Activated CD4-positive, alpha-beta T cell treated with anti-CD3 and anti-CD28 coated beads, Interleukin-2, amount 50 U/mL, for 24 hours (primary cell): Measurements from ENCODE around the gene ZFAND4.
"Not testable (repeated sequence)": the region's sequence is repeated elsewhere in the genome, so short reads cannot be mapped to it uniquely, and the experiment has no call there.

ENCODE experiments used
- DNase-seq, 2 donors: peaks; one replicate each; pipeline ENCODE4 v3.0.0-alpha.2; 2020; ENCODE audit warnings: low read depth in 1 of 2, low spot score in 1 of 2

Gene ZFAND4

DNA sequence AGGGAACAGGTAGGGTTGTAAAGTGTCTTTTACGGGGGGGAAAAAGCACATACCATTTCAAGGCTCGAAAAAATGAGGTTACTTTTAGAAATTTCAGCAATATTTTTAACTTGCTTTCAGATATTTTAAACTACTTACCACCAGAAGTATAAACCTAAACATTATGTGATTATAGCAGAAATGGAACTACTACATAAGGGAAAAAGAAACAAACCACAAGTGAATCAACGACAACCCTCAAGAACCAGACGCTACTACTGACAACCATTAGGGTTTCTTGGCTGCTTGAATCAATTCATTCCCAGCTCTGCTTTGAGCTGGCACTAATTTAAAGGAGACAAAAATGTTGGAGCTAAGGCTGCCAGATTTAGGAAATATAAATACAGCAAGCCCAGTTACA is 80.1 kb downstream of the ZFAND4 start:
- DNase-seq: no peak

DNA sequence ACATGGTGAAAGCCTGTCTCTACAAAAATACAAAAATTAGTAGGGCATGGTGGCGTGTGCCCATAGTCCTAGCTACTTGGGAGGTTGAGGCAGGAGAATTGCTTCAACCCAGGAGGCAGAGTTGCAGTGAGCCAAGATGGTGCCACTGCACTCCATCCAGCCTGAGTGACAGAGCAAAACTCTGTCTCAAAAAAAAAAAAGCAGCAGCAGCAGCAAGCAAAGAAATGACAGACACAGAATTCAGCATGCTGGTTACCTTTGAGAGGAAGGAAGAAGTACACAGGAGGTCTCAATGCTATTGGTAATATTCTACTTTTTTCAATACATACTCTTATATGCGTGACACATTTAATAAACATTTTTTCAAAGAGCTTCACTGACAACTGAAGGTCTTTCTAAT is 81.3 kb downstream of the ZFAND4 start:
- DNase-seq: no peak

DNA sequence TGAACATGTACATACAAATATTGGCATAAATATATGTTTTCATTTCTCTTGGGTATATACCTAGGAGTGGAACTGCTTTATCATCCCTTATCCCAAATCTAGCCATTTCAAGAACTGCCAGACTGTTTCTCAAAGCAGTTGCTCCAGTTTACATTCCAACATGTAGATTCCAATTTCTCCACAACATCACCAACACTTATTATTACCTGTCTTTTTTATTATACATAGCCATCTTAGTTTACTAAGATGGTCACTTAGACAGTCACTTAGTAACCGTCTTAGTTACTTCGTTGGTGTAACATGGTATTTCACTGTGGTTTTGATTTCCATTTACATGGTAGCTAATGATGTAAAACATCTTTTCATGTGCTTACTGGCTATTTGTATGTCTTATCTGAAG is 82.7 kb downstream of the ZFAND4 start:
- no peak for DNase-seq

DNA sequence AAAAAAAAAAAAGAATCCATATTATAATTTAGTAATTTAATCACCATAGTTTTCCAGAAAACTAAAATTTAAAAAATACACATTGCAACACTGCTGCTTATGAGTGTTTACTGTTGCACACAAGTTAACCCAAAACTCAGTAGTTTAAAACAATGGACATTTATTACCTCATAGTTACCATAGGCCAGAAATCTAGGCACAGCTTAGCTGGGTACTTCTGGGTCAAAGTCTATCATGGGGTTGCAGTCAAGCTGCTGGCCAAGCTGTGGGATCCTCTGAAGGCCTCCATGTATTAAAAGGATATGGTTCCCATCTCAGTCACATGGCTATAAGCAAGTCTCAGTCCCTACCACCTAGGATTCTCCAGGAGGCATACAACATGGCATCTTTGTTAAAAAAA is 83.6 kb downstream of the ZFAND4 start:
- no peak for DNase-seq

DNA sequence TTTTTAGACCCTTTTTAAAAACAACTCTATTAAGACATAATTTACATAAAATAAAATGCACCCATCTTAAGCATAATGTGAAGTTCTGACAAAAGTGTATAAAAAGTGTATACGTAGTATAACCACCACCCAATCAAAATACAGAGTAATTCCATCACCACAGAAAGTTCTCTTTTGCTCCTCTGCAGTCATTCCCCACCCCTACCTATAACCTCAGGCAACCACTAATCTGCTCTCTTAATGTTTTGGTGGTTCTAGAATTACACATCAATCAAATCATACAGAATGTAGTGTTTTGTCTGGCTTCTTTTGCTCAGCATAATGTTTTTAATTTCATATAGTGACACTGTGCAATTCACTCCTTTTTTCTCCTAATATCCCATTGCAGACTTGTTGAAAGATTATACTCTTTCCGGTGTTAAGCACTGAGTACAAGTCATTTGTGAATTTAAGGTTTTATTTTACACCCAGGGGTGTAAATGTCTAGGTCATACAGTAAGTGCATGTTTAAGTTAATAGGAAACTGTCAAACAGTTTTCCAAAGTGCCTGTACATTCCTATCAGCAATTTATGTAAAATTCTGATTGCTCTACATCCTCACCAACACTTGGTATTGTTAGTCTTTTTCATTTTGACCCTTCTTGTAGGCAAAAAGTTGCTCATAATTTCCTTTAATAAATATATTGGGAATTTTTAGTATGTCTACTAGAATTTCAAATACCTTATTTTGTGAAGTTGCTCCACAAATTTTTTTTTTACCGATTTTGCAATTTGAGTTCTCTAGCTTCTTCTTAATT is 86.3 kb downstream of the ZFAND4 start:
- DNase-seq: no peak

DNA sequence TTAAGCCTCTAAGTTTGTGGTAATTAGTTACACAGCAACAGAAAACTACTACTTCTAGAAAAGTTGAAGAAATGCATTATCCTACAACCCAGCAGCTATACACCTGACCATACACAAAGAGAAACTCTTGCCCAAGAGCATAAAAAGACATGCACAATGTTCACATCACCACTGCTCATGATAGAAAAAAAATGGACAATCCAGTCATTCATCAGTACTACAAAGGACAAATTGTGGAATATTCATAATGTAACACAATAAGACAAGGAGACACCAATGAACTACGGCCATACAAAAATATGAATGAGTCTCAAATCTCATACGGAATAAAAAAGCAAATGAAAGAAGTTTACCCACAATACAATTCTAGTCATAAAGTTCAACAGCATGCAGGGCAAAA is 87.4 kb downstream of the ZFAND4 start:
- DNase-seq: no peak

DNA sequence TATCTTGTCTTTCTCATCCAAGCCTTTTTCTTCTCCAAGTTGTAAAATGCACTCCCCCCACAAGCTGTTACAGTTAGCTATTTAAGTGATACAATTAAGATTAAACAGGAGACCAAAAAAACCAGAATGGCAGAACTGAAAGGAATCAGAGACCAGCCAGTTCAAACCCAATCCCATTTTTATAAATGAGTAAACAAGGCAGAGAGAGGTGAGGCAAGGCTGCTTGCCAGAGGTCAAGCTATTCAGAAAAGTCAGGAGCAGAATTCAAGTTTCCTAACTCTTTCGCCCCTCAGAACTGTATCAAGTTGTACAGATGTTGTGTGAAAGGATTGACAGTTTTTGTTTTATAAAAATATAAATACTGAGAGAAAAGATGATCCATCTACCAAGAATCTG is 90.2 kb downstream of the ZFAND4 start:
- no peak for DNase-seq

DNA sequence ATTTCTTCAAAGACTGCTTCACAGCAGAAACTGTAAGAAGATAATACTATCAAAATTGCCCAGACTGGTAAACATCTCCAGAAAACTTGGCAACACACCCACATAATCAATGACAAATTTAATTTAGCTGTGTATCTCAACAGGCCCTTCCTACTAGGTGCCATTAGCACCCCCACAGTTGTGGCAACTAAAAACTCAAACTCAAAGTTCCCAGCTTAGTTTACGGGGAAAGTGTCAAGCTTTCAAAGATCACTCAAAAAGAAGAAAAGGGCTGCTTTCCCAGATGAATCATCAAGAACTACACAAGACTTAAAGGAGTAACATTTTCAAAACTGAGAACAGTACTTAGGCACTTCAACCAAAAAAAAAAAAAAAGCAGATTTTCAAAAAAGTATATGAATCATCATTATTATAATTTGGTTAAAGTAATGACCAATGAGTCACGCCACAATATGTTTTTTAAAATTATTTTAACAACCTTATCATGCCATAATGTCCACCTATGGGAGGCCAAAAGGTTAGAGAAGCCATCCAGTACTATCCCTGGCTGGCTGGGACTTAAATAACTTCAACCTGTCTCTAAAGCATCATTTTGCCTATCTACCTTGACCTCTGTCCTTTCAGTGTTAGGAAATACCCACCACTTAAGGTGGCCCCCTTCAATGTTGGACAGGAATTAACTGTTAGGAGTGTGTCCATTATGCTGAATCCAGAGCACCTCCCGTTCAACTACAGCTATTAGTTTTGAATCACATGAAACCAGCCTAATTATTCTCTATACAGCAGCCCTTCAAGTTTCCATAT is 90.8 kb downstream of the ZFAND4 start:
- DNase-seq: no peak

DNA sequence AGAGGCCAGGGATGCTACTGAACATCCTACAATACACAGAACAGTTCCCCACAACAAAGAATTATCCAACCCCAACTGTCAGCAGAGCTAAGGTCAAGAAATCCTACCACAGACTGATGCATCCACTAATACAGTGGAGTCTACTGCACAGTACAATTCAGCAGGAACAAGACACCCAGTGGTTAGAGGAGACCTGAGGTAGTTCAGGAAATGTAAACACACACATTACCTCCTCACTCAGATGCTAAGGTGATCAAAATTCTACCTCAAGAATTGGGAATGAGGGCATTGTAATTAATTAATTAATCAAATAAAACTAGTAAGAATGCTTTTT is 91.4 kb downstream of the ZFAND4 start:
- DNase-seq: no peak

DNA sequence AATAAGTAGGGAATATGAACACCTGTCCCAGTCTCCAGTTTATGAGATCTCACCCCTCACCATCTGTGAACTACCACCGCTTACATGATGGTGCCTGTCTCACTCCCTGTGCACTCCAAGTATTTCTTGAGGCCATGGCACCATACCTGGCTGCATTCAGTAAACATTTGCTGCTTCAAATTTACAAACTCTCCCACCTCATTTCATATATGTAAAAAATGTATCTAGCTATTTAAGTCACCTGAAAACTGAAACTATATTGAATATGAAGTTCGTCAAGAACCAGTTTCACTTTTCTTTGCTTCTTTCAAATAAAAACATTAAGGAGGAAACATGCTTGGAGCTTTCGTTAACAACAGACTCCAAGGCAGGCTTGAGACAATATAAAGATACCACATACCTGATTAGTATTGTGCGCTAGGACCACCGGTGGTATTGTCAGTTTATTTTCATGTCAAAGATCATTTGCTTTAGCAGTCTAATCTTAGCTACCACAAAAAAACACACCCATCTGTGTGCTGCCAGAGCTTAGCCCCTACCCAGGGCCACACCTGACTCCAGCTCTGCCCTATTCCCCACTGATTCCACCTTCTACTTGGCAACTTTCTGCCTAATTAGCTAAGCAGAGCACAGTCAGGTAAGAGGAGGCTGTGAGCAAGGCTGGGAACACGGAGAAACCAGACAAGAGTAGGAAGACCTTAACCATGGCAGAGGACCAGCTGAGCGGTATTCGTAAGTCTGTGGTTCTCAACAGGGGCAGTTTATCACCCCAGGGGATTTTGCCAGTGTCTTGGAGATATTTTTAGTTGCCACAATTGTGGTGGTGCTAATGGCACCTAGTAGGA is 92.0 kb downstream of the ZFAND4 start:
- DNase-seq: no peak

DNA sequence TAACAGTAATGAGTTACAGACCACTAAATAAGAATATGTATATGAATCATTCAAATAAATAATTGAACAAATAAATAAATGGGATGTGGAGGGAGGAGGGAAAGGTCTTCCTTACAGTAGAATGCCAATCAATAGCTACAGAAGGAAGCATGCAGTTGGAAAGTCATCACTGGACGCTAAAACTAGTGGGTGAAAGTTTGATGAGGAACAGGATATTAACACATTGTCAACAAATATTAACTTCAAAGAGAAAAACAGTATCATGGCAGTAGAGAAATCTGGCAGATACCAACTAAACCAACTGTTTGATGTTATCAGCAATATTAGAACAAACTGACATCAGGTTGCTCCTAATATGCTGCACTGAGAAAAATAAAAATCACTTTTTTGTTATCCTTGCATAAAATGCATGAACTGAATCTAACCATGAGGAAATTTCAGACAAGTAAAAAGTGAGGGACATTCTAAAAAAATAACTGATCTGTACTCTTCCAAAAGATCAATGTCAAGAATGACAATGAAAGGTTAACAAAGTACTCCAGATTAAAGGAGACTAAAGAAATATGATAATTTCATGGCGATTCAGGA is 94.1 kb downstream of the ZFAND4 start:
- DNase-seq: no peak

DNA sequence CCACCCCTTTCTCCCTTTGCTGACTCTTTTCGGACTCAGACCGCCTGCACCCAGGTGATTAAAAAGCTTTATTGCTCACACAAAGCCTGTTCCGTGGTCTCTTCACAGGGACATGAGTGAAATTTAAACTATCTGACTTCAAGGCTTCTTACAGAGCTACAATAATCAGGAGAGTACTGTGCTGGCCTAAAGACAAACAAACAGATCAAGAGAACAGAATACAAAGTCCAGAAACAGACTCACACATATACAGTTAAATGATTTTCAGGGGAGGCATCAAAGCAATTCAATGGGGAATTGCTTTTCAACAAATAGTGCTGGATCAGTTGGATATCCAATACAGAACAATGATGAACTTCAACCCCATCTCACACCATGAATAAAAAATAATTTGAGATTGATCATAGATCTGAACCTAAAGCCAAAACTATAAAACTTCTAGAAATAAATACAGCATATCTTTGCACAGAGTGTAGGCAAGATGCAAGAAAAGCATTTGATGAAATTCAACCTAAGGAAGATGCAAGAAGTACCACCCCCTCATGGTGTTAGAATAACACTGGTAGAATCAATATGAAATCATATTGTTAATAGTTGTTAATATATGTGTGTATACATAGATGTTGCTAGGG is 96.5 kb downstream of the ZFAND4 start:
- DNase-seq: no peak

DNA sequence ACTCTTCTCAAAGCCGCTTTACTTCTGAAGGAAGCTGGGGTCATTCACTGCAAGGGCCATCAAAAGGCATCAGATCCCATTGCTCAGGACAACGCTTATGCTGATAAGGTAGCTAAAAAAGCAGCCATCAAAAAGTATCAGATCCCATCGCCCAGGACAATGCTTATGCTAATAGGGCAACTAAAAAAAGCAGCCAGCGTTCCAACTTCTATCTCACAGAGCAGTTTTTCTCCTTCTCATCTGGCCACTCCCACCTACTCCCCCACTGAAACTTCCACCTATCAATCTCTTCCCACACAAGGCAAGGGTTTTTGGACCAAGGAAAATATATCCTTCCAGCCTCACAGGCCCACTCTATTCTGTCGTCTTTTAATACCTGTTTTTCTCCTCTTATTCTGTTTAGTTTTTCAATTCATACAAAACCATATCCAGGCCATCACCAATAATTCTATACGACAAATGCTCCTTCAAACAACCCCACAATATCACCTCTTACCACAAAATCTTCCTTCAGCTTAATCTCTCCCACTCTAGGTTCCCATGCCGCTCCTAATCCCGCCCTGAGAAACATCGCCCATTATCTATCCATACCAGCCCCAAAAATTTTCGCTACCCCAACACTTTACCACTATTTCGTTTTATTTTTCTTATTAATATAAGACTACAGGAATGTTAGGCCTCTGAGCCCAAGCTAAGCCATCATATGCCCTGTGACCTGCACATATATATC is 97.4 kb downstream of the ZFAND4 start:
- not testable (repeated sequence) for DNase-seq

DNA sequence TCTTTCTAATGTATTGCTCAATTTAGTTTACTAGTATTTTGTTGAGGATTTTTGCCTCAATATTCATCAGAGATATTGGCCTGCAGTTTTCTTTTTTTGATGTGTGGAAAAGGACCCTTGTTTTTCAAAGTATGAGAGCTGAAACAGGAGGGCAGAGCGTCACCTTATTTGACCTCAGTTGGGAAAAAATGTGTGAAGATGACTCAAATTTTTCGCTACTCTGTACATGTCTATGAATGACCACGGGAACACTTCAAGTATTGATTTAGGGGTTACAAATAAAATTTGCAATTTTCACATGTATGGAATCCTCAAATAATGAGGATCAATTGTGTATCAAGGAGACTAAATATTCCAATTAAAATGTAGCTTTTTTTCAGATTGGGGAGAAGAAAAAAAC is 103.1 kb downstream of the ZFAND4 start:
- DNase-seq: no peak

DNA sequence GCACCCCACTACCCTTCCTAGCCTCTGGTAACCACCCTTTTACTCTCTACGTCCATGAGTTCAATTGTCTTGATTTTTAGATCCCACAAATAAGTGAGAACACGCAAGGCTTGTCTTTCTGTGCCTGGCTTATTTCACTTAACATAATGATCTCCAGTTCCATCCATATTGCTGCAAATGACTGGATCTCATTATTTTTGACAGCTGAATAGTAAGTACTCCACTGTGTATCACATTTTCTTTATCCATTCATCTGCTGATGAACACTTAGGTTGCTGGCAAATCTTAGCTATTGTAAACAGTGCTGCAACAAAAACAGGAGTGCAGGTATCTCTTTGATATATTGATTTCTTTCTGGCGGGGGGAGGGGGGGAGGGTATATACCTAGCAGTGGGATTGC is 106.2 kb downstream of the ZFAND4 start:
- no peak for DNase-seq
